Activated naive CD4-positive, alpha-beta T cell treated with anti-CD3 and anti-CD28 coated beads, Interleukin-2, amount 50 U/mL, for 16 hours (primary cell): ENCODE measurements around the gene LRRC73.
"Not testable (repeated sequence)": the region's sequence is repeated elsewhere in the genome, so short reads cannot be mapped to it uniquely, and the experiment has no call there.

Source experiments
- DNase-seq: peaks from one replicate; pipeline ENCODE4 v3.0.0-alpha.2; 2020

The LRRC73 gene

GRCh38 chr6:43509984-43510826, at the start of gene LRRC73:
Gene LRRC73 (minus strand): TSS chr6:43510346. CDS start chr6:43509785, 561 bp downstream.
- peak; percentile 76 for DNase-seq

- DNase-seq: no peak
Observed at GRCh38 chr6:43559328-43559727, 49.2 kb upstream of the LRRC73 start.

- DNase-seq: not testable (repeated sequence)
Observed at GRCh38 chr6:43557620-43558019, 47.5 kb upstream of the LRRC73 start.

- DNase-seq: no peak
Observed at GRCh38 chr6:43547222-43547621, 37.1 kb upstream of the LRRC73 start.

GRCh38 chr6:43544461-43544860, 34.3 kb upstream of the LRRC73 start:
- no peak for DNase-seq

GRCh38 chr6:43541774-43542471, 31.8 kb upstream of the LRRC73 start:
- no peak for DNase-seq

GRCh38 chr6:43540507-43540906, 30.4 kb upstream of the LRRC73 start:
- DNase-seq: no peak

- not testable (repeated sequence) for DNase-seq
Observed at GRCh38 chr6:43539409-43539808, 29.3 kb upstream of the LRRC73 start.

GRCh38 chr6:43538986-43539385, 28.8 kb upstream of the LRRC73 start:
- not testable (repeated sequence) for DNase-seq

- no peak for DNase-seq
Observed at GRCh38 chr6:43532201-43532600, 22.1 kb upstream of the LRRC73 start.

GRCh38 chr6:43524483-43524961, 14.4 kb upstream of the LRRC73 start:
- no peak for DNase-seq

- no peak for DNase-seq
Observed at GRCh38 chr6:43523284-43523683, 13.1 kb upstream of the LRRC73 start.

GRCh38 chr6:43522547-43523261, 12.6 kb upstream of the LRRC73 start:
- no peak for DNase-seq

- no peak for DNase-seq
Observed at GRCh38 chr6:43521836-43522235, 11.7 kb upstream of the LRRC73 start.

- DNase-seq: no peak
Observed at GRCh38 chr6:43520097-43520496, 10.0 kb upstream of the LRRC73 start.

GRCh38 chr6:43517505-43518357, 7.6 kb upstream of the LRRC73 start:
- DNase-seq: no peak

- peak; percentile 95 for DNase-seq
Observed at GRCh38 chr6:43516697-43517504, 6.8 kb upstream of the LRRC73 start, which contains the start of the genes POLR1C and YIPF3. Gene POLR1C (plus strand): TSS chr6:43517089. CDS start chr6:43517110, 21 bp downstream. Gene YIPF3 (minus strand): TSS chr6:43516926. CDS start chr6:43516807, 119 bp downstream.

GRCh38 chr6:43516367-43516696, 6.2 kb upstream of the LRRC73 start:
- no peak for DNase-seq

GRCh38 chr6:43515808-43516207, 5.7 kb upstream of the LRRC73 start:
- no peak for DNase-seq

- DNase-seq: no peak
Observed at GRCh38 chr6:43511824-43512415, 1.8 kb upstream of the LRRC73 start.

- DNase-seq: no peak
Observed at GRCh38 chr6:43510827-43511163, 649 bp upstream of the LRRC73 start.
